Body of pancreas (tissue), 4 donors: ENCODE measurements around the gene INPP5D. TPM values are rescaled to one million over a fixed set of nuclear protein-coding genes. Genes with fewer than 3 reads are reported as not detected.
"Not testable (repeated sequence)": the region's sequence is repeated elsewhere in the genome, so short reads cannot be mapped to it uniquely, and the experiment has no call there.

ENCODE experiments used
- ATAC-seq: fragments of 150-250 bp; one replicate; pipeline ENCODE4 v1.9.1; 2016
- DNase-seq, 4 donors: peaks; one replicate each; pipeline ENCODE4 v3.0.0-alpha.2; 2019
- H3K27ac ChIP-seq, 4 donors: fragments of 200-600 bp; sonication (generic); 1 replicate in 3 of 4; 2 replicates in 1 of 4; pipeline versions ENCODE4 v1.5.1 to v1.6.1; 2016 to 2019; ENCODE audit warnings: mild to moderate bottlenecking in 1 of 4, mixed read lengths in 1 of 4, moderate library complexity in 1 of 4
- H3K27me3 ChIP-seq, 2 donors: fragments of 200-600 bp; sonication (generic); one replicate each; pipeline ENCODE4 v1.6.0; 2016; ENCODE audit warnings: mild to moderate bottlenecking in 1 of 2
- H3K36me3 ChIP-seq, 2 donors: fragments of 200-600 bp; sonication (generic); replicated peaks in 1 of 2; 2 replicates each; pipeline ENCODE4 v1.5.1; 2016; ENCODE audit warnings: low read depth in 2 of 2; ENCODE audit not compliant: insufficient read depth in 1 of 2
- H3K4me1 ChIP-seq: fragments of 200-600 bp; sonication (generic); one replicate; pipeline ENCODE4 v1.6.0; 2016
- H3K4me3 ChIP-seq, 2 donors: fragments of 200-600 bp; sonication (generic); 1 replicate in 1 of 2; 2 replicates in 1 of 2; pipeline ENCODE4 v1.5.1; 2016 to 2019
- H3K9me3 ChIP-seq, 3 donors: fragments of 200-600 bp; sonication (generic); 1 replicate in 2 of 3; 2 replicates in 1 of 3; pipeline ENCODE4 v1.5.1; 2016
- CTCF ChIP-seq, 7 experiments: fragments of 450-650 bp in 4 of 7; fragments of 200-600 bp in 3 of 7; sonication (generic) in 3 of 7; IDR thresholded peaks; one replicate each; pipeline ENCODE4 v1.5.1; 2016 to 2019; ENCODE audit warnings: antibody characterized with exemption in 7 of 7
- POLR2A ChIP-seq, 3 donors: fragments of 450-650 bp; IDR thresholded peaks; one replicate each; pipeline ENCODE4 v1.6.1; 2016; ENCODE audit warnings: antibody characterized with exemption in 3 of 3, mild to moderate bottlenecking in 2 of 3
- WGBS, 2 donors: methylation state at CpG; one replicate each; pipeline ENCODE4 v1.1.5; 2017; 5-methylcytosine and 5-hydroxymethylcytosine counted together
- intact Hi-C: fragments of 100-400 bp; cut with DNase I; formaldehyde crosslinking; loops from one replicate; pipeline ENCODE4 v1.15.1; 2023
- total RNA-seq, 2 donors: library from RNA; depleted of rRNA; stranded (reverse); fragments of >200 nt; gene quantifications; one replicate each; pipeline ENCODE4 v1.1.0, GENCODE V29; 2016

The INPP5D gene
- total RNA-seq, 2 donors from 2014 or later: 0.99 to 8.8 TPM

- Histone ChIP-seq H3K36me3 (no peaks in the 10 kb centered on the region), H3K4me3 (no peak overlapping the region), H3K4me1 (no peaks in the 10 kb centered on the region), H3K9me3 (no peaks in the 10 kb centered on the region), H3K27ac (no peak overlapping the region), H3K27me3 (no peaks in the 10 kb centered on the region)
- DNase-seq: no peak
- TF ChIP-seq CTCF (IDR thresholded peaks at IDR 0.05): no peak
- no peak for TF ChIP-seq POLR2A (IDR thresholded peaks at IDR 0.05)
- intact Hi-C loops: no loop called here
- no peak for ATAC-seq
- WGBS, 2 donors: 80% methylated on average over 8 of the region's 8 CpGs; no CpG with 5 or more reads in 1 of the 2 donors
Observed at GRCh38 chr2:233184669-233185068, 124.5 kb downstream of the INPP5D start.

GRCh38 chr2:233185330-233185729 is 125.2 kb downstream of the INPP5D start:
- DNase-seq (no peak), ATAC-seq (no peak)
- intact Hi-C loops: no loop called here
- Histone ChIP-seq H3K27ac (no peak overlapping the region), H3K36me3 (no peaks in the 10 kb centered on the region), H3K9me3 (no peaks in the 10 kb centered on the region), H3K4me3 (no peak overlapping the region), H3K27me3 (no peaks in the 10 kb centered on the region), H3K4me1 (no peaks in the 10 kb centered on the region)
- no peak for TF ChIP-seq CTCF (IDR thresholded peaks at IDR 0.05)
- no peak for TF ChIP-seq POLR2A (IDR thresholded peaks at IDR 0.05)
- 72 to 83% methylated on average over 7 of the region's 7 CpGs for WGBS, 2 donors

- TF ChIP-seq CTCF (IDR thresholded peaks at IDR 0.05) (no peak), POLR2A (IDR thresholded peaks at IDR 0.05) (no peak)
- Histone ChIP-seq H3K27me3 (no peaks in the 10 kb centered on the region), H3K9me3 (no peaks in the 10 kb centered on the region), H3K4me3 (no peak overlapping the region), H3K4me1 (no peaks in the 10 kb centered on the region), H3K36me3 (no peaks in the 10 kb centered on the region), H3K27ac (no peak overlapping the region)
- ATAC-seq (no peak), DNase-seq (no peak)
- intact Hi-C loops: no loop called here
- WGBS, 2 donors: 72 to 89% methylated on average over 8 of the region's 8 CpGs
Observed at GRCh38 chr2:233185963-233186362, 125.8 kb downstream of the INPP5D start.

GRCh38 chr2:233186851-233187250 is 126.7 kb downstream of the INPP5D start:
- intact Hi-C loops: no loop called here
- ATAC-seq: no peak
- H3K9me3 ChIP-seq: no peaks in the 10 kb centered on the region
- no peaks in the 10 kb centered on the region for H3K27me3 ChIP-seq
- no peak for DNase-seq
- no peaks in the 10 kb centered on the region for H3K4me1 ChIP-seq
- no peak overlapping the region for H3K4me3 ChIP-seq
- no peaks in the 10 kb centered on the region for H3K36me3 ChIP-seq
- 88 to 91% methylated on average over 5 of the region's 5 CpGs for WGBS, 2 donors
- no peak overlapping the region for H3K27ac ChIP-seq
- TF ChIP-seq POLR2A (IDR thresholded peaks at IDR 0.05) (no peak), CTCF (IDR thresholded peaks at IDR 0.05) (no peak)

GRCh38 chr2:233189025-233189424 is 128.9 kb downstream of the INPP5D start:
- no peak overlapping the region for H3K27ac ChIP-seq
- H3K4me3 ChIP-seq: no peak overlapping the region
- TF ChIP-seq POLR2A (IDR thresholded peaks at IDR 0.05): no peak
- no peak for TF ChIP-seq CTCF (IDR thresholded peaks at IDR 0.05)
- H3K9me3 ChIP-seq: no peaks in the 10 kb centered on the region
- no peak for ATAC-seq
- H3K36me3 ChIP-seq: no peaks in the 10 kb centered on the region
- H3K4me1 ChIP-seq: no peaks in the 10 kb centered on the region
- intact Hi-C loops: no loop called here
- WGBS, 2 donors: 86% methylated on average over 4 to 7 of the region's 8 CpGs
- no peaks in the 10 kb centered on the region for H3K27me3 ChIP-seq
- DNase-seq: no peak

- H3K36me3 ChIP-seq, H3K27me3 ChIP-seq, H3K4me3 ChIP-seq, ATAC-seq, H3K9me3 ChIP-seq, H3K27ac ChIP-seq, intact Hi-C loops, H3K4me1 ChIP-seq, DNase-seq: not testable (repeated sequence)
- WGBS, 2 donors: 86 to 89% methylated on average over 2 of the region's 2 CpGs
Observed at GRCh38 chr2:233191016-233191415, 130.9 kb downstream of the INPP5D start.
